SU-DHL-6 (cell line): ENCODE data around the gene CAMK4.

Experiments
- EZH2phosphoT487 ChIP-seq: fragments of 200-600 bp; sonication (generic), shearing (Covaris generic); conservative IDR thresholded peaks from 2 replicates; pipeline ENCODE4 v1.6.1; 2018; ENCODE audit warnings: mild to moderate bottlenecking, antibody characterized with exemption, low read length, moderate library complexity, mixed read lengths
- TF ChIP-seq, protein P1 (sequence below): fragments of 200-600 bp; sonication (generic); IDR thresholded peaks from one replicate; pipeline ENCODE4 v1.5.1; 2017; ENCODE audit warnings: antibody characterized with exemption, mild to moderate bottlenecking, low read length, moderate library complexity; ENCODE audit not compliant: insufficient read depth, poor library complexity, severe bottlenecking

DNA sequence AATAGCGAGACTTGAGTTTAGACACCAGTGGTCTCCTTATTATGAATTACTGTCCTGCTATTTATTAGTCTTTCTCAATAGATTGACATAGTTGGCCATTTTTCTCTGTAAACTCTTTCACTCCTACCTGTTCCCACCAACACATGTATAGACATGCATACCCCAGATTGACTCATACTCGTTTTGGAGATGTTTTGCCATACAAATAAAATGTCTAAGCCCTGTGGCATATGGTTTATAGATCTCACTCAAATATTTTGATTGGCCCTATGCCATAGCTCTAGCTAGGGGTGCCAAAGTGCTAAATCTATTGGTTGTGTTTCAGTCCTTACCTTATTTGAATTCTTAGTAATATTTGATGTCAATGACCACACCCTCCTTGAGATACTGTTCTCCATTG is 42.3 kb downstream of the CAMK4 start:
- no peak for TF ChIP-seq EZH2phosphoT487
- TF ChIP-seq, protein P1, sequence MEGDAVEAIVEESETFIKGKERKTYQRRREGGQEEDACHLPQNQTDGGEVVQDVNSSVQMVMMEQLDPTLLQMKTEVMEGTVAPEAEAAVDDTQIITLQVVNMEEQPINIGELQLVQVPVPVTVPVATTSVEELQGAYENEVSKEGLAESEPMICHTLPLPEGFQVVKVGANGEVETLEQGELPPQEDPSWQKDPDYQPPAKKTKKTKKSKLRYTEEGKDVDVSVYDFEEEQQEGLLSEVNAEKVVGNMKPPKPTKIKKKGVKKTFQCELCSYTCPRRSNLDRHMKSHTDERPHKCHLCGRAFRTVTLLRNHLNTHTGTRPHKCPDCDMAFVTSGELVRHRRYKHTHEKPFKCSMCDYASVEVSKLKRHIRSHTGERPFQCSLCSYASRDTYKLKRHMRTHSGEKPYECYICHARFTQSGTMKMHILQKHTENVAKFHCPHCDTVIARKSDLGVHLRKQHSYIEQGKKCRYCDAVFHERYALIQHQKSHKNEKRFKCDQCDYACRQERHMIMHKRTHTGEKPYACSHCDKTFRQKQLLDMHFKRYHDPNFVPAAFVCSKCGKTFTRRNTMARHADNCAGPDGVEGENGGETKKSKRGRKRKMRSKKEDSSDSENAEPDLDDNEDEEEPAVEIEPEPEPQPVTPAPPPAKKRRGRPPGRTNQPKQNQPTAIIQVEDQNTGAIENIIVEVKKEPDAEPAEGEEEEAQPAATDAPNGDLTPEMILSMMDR, result no peak
